PC-3 (cell line): ENCODE measurements around the gene GRIA4. TPM values are rescaled to one million over a fixed set of nuclear protein-coding genes. Genes with fewer than 3 reads are reported as not detected.

Source experiments
- ATAC-seq: fragments of 200-7000 bp; cut with Tn5 transposase; 2 replicates; pipeline ENCODE4 v1.9.1; 2020; ENCODE audit warnings: mild to moderate bottlenecking, moderate library complexity
- BruUV-seq: library from RNA; stranded (reverse); fragments of 400-500 nt; replicated peaks from 2 replicates; lab custom pipeline; 2021; lab: Mats Ljungman, UMichigan
- CTCF ChIA-PET: fragments of 300-600 bp; sonication (Branson Sonifier 250); formaldehyde crosslinking; loops from one replicate; lab custom pipeline; 2022; ENCODE audit warnings: antibody characterized with exemption; lab: Charles Lee
- POLR2A ChIA-PET: fragments of 300-600 bp; sonication (Branson Sonifier 250); formaldehyde crosslinking; loops from one replicate; lab custom pipeline; 2022; ENCODE audit warnings: antibody characterized with exemption; ENCODE audit not compliant: unreplicated experiment; lab: Charles Lee
- DNase-seq: peaks from one replicate; pipeline ENCODE4 v3.0.0-alpha.2; 2015
- H2AFZ ChIP-seq: fragments of 300-600 bp; sonication (generic); 2 replicates; pipeline ENCODE4 v1.6.0; 2016; ENCODE audit warnings: antibody characterized with exemption, low read length
- H3F3A ChIP-seq: fragments of 300-600 bp; sonication (generic); one replicate; pipeline ENCODE4 v1.6.0; 2017; ENCODE audit warnings: antibody characterized with exemption, low read length, control low read depth, mild to moderate bottlenecking; ENCODE audit not compliant: unreplicated experiment
- H3K27ac ChIP-seq: fragments of 300-600 bp; sonication (generic); 2 replicates; pipeline ENCODE4 v1.5.1; 2016; ENCODE audit warnings: mild to moderate bottlenecking, low read length
- H3K27me3 ChIP-seq: fragments of 300-600 bp; sonication (generic); 2 replicates; pipeline ENCODE4 v1.6.1; 2016; ENCODE audit warnings: low read length, mixed read lengths
- H3K36me3 ChIP-seq: fragments of 300-600 bp; sonication (generic); 2 replicates; pipeline ENCODE4 v1.6.1; 2016; ENCODE audit warnings: low read depth, mixed run types, low read length, mixed read lengths
- H3K4me1 ChIP-seq: fragments of 300-600 bp; sonication (generic); 2 replicates; pipeline ENCODE4 v1.5.1; 2016; ENCODE audit warnings: low read length; ENCODE audit not compliant: insufficient read depth
- H3K4me2 ChIP-seq: fragments of 300-600 bp; sonication (generic); 2 replicates; pipeline ENCODE4 v1.6.0; 2016; ENCODE audit warnings: low read length
- H3K4me3 ChIP-seq: fragments of 300-600 bp; sonication (generic); 2 replicates; pipeline ENCODE4 v1.5.1; 2016; ENCODE audit warnings: mild to moderate bottlenecking, low read length, mixed read lengths
- H3K79me2 ChIP-seq: fragments of 300-600 bp; sonication (generic); 2 replicates; pipeline ENCODE4 v1.6.1; 2017; ENCODE audit warnings: low read length, mixed read lengths
- H3K9ac ChIP-seq: fragments of 300-600 bp; sonication (generic); 2 replicates; pipeline ENCODE4 v1.6.0; 2016; ENCODE audit warnings: mild to moderate bottlenecking, low read length
- H3K9me2 ChIP-seq: fragments of 300-600 bp; sonication (generic); replicated peaks from 2 replicates; pipeline ENCODE4 v1.6.1; 2016; ENCODE audit warnings: mixed run types, low read length, mixed read lengths
- H3K9me3 ChIP-seq: fragments of 300-600 bp; sonication (generic); 2 replicates; pipeline ENCODE4 v1.6.1; 2016; ENCODE audit warnings: low read length, mixed read lengths
- H4K20me1 ChIP-seq: fragments of 300-600 bp; sonication (generic); 2 replicates; pipeline ENCODE4 v1.6.1; 2016; ENCODE audit warnings: low read length, mixed read lengths
- EZH2 ChIP-seq: fragments of 300-600 bp; sonication (generic); IDR thresholded peaks from one replicate; pipeline ENCODE4 v1.6.1; 2017; ENCODE audit warnings: antibody characterized with exemption, mild to moderate bottlenecking, low read length; ENCODE audit not compliant: unreplicated experiment
- EZH2phosphoT487 ChIP-seq: fragments of 300-600 bp; sonication (generic); IDR thresholded peaks from 2 replicates; pipeline ENCODE4 v1.6.1; 2018; ENCODE audit warnings: mild to moderate bottlenecking, antibody characterized with exemption, low read length, borderline replicate concordance
- intact Hi-C: fragments of 100-400 bp; cut with micrococcal nuclease; formaldehyde crosslinking; loops from 2 replicates; pipeline ENCODE4 v1.9.0; 2023
- total RNA-seq: library from RNA; depleted of rRNA; stranded (reverse); fragments of >200 nt; gene quantifications from 2 replicates; pipeline ENCODE4 v1.2.3, GENCODE V29; 2014
- TF ChIP-seq, protein P1 (sequence below): fragments of 300-600 bp; sonication (generic); conservative IDR thresholded peaks from 2 replicates; pipeline ENCODE4 v1.5.1; 2017; ENCODE audit warnings: antibody characterized with exemption, low read depth, mild to moderate bottlenecking, low read length

GRIA4 gene
- total RNA-seq, 1 experiment from 2014 or later: not detected

DNA sequence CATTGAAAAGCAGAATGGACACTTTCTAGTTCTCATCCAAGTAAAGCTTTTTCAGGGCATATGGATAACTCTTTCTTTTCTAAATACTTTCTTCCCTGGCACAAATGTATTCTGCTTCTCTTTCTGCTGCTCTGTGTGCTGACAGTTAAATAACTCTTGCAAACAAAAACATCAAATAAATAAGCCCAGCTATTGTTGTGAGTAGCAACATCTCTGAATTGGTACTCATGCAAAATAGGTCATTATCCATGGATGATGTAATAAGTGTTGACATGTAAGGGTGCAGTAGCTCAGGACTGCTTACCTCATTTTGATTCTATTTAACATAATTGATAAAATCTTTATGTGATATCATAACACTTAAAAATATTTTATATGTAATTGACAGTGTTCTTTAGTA lies 247.9 kb downstream of the GRIA4 start:
- CTCF ChIA-PET: no interaction called here
- Histone ChIP-seq H3K27ac (no peak overlapping the region), H3K36me3 (no peaks in the 10 kb centered on the region), H3K4me3 (no peak overlapping the region), H3K27me3 (0 out of 2 replicates have a peak, but pooled peaks cover 3% of the 10 kb centered on the region), H3K79me2 (no peaks in the 10 kb centered on the region), H4K20me1 (no peaks in the 10 kb centered on the region), H3K9me2 (no peaks in the 10 kb centered on the region), H2AFZ (no peak overlapping the region), H3K4me2 (no peak overlapping the region), H3F3A (no peaks in the 10 kb centered on the region), H3K9ac (no peak overlapping the region), H3K9me3 (no peaks in the 10 kb centered on the region), H3K4me1 (no peaks in the 10 kb centered on the region)
- POLR2A ChIA-PET: no interaction called here
- intact Hi-C loops: no loop called here
- ATAC-seq (no peak), DNase-seq (no peak)
- TF ChIP-seq EZH2: no peak
- no peak for TF ChIP-seq EZH2phosphoT487
- TF ChIP-seq, protein P1, sequence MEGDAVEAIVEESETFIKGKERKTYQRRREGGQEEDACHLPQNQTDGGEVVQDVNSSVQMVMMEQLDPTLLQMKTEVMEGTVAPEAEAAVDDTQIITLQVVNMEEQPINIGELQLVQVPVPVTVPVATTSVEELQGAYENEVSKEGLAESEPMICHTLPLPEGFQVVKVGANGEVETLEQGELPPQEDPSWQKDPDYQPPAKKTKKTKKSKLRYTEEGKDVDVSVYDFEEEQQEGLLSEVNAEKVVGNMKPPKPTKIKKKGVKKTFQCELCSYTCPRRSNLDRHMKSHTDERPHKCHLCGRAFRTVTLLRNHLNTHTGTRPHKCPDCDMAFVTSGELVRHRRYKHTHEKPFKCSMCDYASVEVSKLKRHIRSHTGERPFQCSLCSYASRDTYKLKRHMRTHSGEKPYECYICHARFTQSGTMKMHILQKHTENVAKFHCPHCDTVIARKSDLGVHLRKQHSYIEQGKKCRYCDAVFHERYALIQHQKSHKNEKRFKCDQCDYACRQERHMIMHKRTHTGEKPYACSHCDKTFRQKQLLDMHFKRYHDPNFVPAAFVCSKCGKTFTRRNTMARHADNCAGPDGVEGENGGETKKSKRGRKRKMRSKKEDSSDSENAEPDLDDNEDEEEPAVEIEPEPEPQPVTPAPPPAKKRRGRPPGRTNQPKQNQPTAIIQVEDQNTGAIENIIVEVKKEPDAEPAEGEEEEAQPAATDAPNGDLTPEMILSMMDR: no peak
- BruUV-seq: no TSS peak

DNA sequence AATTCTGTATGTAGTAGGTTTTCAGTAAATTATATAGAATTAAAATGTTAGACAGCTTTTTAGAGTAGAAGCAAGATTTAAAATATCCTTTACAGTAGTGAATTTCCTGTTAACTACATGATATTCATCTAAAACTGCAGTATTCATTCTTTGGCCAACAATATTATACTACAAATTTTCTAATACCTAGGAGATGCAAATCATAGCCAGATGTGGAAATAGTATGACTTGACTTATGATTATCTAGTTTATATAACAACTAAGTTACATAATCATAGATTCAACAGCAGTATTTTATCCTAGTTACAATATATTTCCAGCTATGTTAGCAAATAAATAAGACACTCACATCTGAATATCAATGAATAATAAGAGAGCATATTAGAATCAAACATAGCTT lies 249.0 kb downstream of the GRIA4 start:
- POLR2A ChIA-PET: no interaction called here
- BruUV-seq: no TSS peak

DNA sequence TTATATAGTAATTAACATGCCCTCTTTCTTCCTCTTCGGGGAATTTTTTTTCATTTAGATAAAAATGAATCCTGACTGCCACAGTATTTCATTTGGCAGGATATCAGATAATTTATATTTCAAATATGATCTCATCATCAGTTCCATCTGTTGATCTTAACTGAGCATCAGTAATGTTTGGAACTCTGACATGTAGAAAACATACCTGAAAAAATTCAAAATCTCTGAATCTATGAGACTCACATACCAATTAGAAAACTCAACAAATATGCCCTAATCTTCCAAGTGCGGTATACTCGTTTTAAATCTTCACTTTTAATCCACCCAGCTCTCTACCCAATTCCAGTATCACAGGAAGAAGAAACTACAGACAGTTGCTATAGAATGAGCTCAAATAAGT lies 250.2 kb downstream of the GRIA4 start:
- no peak for TF ChIP-seq EZH2
- no peak for TF ChIP-seq EZH2phosphoT487
- TF ChIP-seq, protein P1: no peak
- intact Hi-C loops: loop anchor here (2.0 to 10.0 kb wide), 10 partner anchors 653 to 1935 kb away; partner anchors contain the start of genes CARD16, CASP4 and PDGFD
- H3K79me2 ChIP-seq: no peaks in the 10 kb centered on the region
- H4K20me1 ChIP-seq: no peaks in the 10 kb centered on the region
- H3F3A ChIP-seq: no peaks in the 10 kb centered on the region
- POLR2A ChIA-PET: no interaction called here
- H3K27me3 ChIP-seq: no peaks in the 10 kb centered on the region
- DNase-seq: no peak
- H3K4me1 ChIP-seq: no peaks in the 10 kb centered on the region
- H3K36me3 ChIP-seq: no peaks in the 10 kb centered on the region
- H3K9me3 ChIP-seq: no peaks in the 10 kb centered on the region
- ATAC-seq: no peak
- no peak overlapping the region for H3K4me3 ChIP-seq
- no peak overlapping the region for H3K27ac ChIP-seq
- H2AFZ ChIP-seq: no peak overlapping the region
- H3K9ac ChIP-seq: no peak overlapping the region
- H3K4me2 ChIP-seq: no peak overlapping the region
- H3K9me2 ChIP-seq: no peaks in the 10 kb centered on the region
- BruUV-seq: no TSS peak
- CTCF ChIA-PET: no interaction called here

More for the DNA sequence above, 249.0 kb downstream of the GRIA4 start:
- Histone ChIP-seq H3K4me3 (no peak overlapping the region), H3K27me3 (no peaks in the 10 kb centered on the region), H3K36me3 (no peaks in the 10 kb centered on the region), H3K79me2 (no peaks in the 10 kb centered on the region), H3K27ac (no peak overlapping the region), H3K9ac (no peak overlapping the region), H3K9me2 (no peaks in the 10 kb centered on the region), H3K4me1 (no peaks in the 10 kb centered on the region), H3F3A (no peaks in the 10 kb centered on the region), H3K4me2 (no peak overlapping the region), H2AFZ (no peak overlapping the region), H4K20me1 (no peaks in the 10 kb centered on the region), H3K9me3 (no peaks in the 10 kb centered on the region)
- DNase-seq (no peak), ATAC-seq (no peak)
- TF ChIP-seq, protein P1: no peak
- TF ChIP-seq EZH2: no peak
- no peak for TF ChIP-seq EZH2phosphoT487
- intact Hi-C loops: no loop called here
- CTCF ChIA-PET: no interaction called here
